H54 (cell line): ENCODE data around the gene GOLGB1.

Source experiments
- DNase-seq: peaks from one replicate; pipeline ENCODE4 v3.0.0; 2011; ENCODE audit warnings: low spot score, mixed read lengths; ENCODE audit not compliant: insufficient read length
- FAIRE-seq: peaks from 3 replicates; lab custom pipeline; 2011; peaks lifted over from hg19 to GRCh38; lab: Jason Lieb, UNC
- POLR2A ChIP-seq: IDR thresholded peaks from 2 replicates; pipeline ENCODE4 v1.6.1; 2011; ENCODE audit warnings: low read depth, mild to moderate bottlenecking, low read length

The GOLGB1 gene

GRCh38 chr3:121654493-121655385 is 94.8 kb downstream of the GOLGB1 start:
- no peak for TF ChIP-seq POLR2A
- FAIRE-seq, result no peak
- no peak for DNase-seq

GRCh38 chr3:121651684-121652083 is 97.9 kb downstream of the GOLGB1 start:
- FAIRE-seq, result no peak
- TF ChIP-seq POLR2A, result no peak
- no peak for DNase-seq

- no peak for FAIRE-seq
- no peak for TF ChIP-seq POLR2A
Observed at GRCh38 chr3:121649645-121650044, 99.9 kb downstream of the GOLGB1 start.

GRCh38 chr3:121648219-121648958 is 101.2 kb downstream of the GOLGB1 start:
- DNase-seq (no peak), FAIRE-seq (no peak)
- TF ChIP-seq POLR2A, result no peak

More at GRCh38 chr3:121649645-121650044, 99.9 kb downstream of the GOLGB1 start:
- DNase-seq, result no peak

- TF ChIP-seq POLR2A, result no peak
- FAIRE-seq (no peak), DNase-seq (no peak)
Observed at GRCh38 chr3:121645054-121645453, 104.5 kb downstream of the GOLGB1 start.

- no peak for FAIRE-seq
- TF ChIP-seq POLR2A, result no peak
- no peak for DNase-seq
Observed at GRCh38 chr3:121642601-121643314, 106.8 kb downstream of the GOLGB1 start.

GRCh38 chr3:121641127-121641526 is 108.4 kb downstream of the GOLGB1 start:
- no peak for DNase-seq
- FAIRE-seq, result no peak
- TF ChIP-seq POLR2A, result no peak

GRCh38 chr3:121637922-121638321 is 111.6 kb downstream of the GOLGB1 start:
- FAIRE-seq (no peak), DNase-seq (no peak)
- TF ChIP-seq POLR2A, result no peak

- FAIRE-seq (no peak), DNase-seq (no peak)
- TF ChIP-seq POLR2A, result no peak
Observed at GRCh38 chr3:121630355-121630754, 119.2 kb downstream of the GOLGB1 start.

GRCh38 chr3:121629601-121630000 is 119.9 kb downstream of the GOLGB1 start:
- no peak for TF ChIP-seq POLR2A
- no peak for FAIRE-seq
- no peak for DNase-seq

- FAIRE-seq, result no peak
- no peak for TF ChIP-seq POLR2A
- no peak for DNase-seq
Observed at GRCh38 chr3:121627622-121628021, 121.9 kb downstream of the GOLGB1 start.

- DNase-seq (no peak), FAIRE-seq (no peak)
- TF ChIP-seq POLR2A, result no peak
Observed at GRCh38 chr3:121627211-121627610, 122.3 kb downstream of the GOLGB1 start.

- DNase-seq (no peak), FAIRE-seq (no peak)
- no peak for TF ChIP-seq POLR2A
Observed at GRCh38 chr3:121626495-121626894, 123.0 kb downstream of the GOLGB1 start.
